ENCODE measurements around the gene ATP2C2.
"Not testable (repeated sequence)": the region's sequence is repeated elsewhere in the genome, so short reads cannot be mapped to it uniquely, and the experiment has no call there.

The ATP2C2 gene

GRCh38 chr16:84398701-84399100, 30.4 kb downstream of the ATP2C2 start:
- no peak for DNase-seq

GRCh38 chr16:84399912-84400311, 31.6 kb downstream of the ATP2C2 start:
- DNase-seq: not testable (repeated sequence)

GRCh38 chr16:84403435-84403834, 35.1 kb downstream of the ATP2C2 start:
- DNase-seq: not testable (repeated sequence)

GRCh38 chr16:84404324-84404723, 36.0 kb downstream of the ATP2C2 start:
- DNase-seq: no peak

GRCh38 chr16:84404936-84405639, 36.8 kb downstream of the ATP2C2 start:
- no peak for DNase-seq

- DNase-seq: no peak
These were observed 37.9 kb downstream of the ATP2C2 start for GRCh38 chr16:84406006-84406963.

GRCh38 chr16:84407588-84408313, 39.4 kb downstream of the ATP2C2 start:
- no peak for DNase-seq

GRCh38 chr16:84408314-84408690, 40.0 kb downstream of the ATP2C2 start:
- DNase-seq: no peak

GRCh38 chr16:84408856-84409255, 40.5 kb downstream of the ATP2C2 start:
- DNase-seq: no peak

- DNase-seq: no peak
These were observed 42.2 kb downstream of the ATP2C2 start for GRCh38 chr16:84410361-84411138.

- no peak for DNase-seq
These were observed 43.4 kb downstream of the ATP2C2 start for GRCh38 chr16:84411768-84412167.

- no peak for DNase-seq
These were observed 43.9 kb downstream of the ATP2C2 start for GRCh38 chr16:84412262-84412661.

- no peak for DNase-seq
These were observed 45.1 kb downstream of the ATP2C2 start for GRCh38 chr16:84413244-84414004.

- DNase-seq: no peak
These were observed 46.5 kb downstream of the ATP2C2 start for GRCh38 chr16:84414789-84415326.

- no peak for DNase-seq
These were observed 48.3 kb downstream of the ATP2C2 start for GRCh38 chr16:84416407-84417321.

- DNase-seq: no peak
These were observed 49.9 kb downstream of the ATP2C2 start for GRCh38 chr16:84418056-84418849.

- no peak for DNase-seq
These were observed 51.4 kb downstream of the ATP2C2 start for GRCh38 chr16:84419730-84420129.

- DNase-seq: not testable (repeated sequence)
These were observed 52.2 kb downstream of the ATP2C2 start for GRCh38 chr16:84420556-84420955.
